Measurements from ENCODE around the gene BRWD1. TPM values are rescaled to one million over a fixed set of nuclear protein-coding genes. Genes with fewer than 3 reads are reported as not detected.
A peak's percentile ranks its signal among the peaks of the same experiment; 100 is the strongest.

Gene BRWD1
- polyA plus RNA-seq, 1 donor from 2014 or later: 38.9 TPM

GRCh38 chr21:39184050-39184980 lies 129.1 kb downstream of the BRWD1 start:
- peaks cover 23 to 48% (median 45%) of the 10 kb centered on the region in 3 donors for H3K4me1 Mint-ChIP-seq

GRCh38 chr21:39183272-39184049 lies 130.0 kb downstream of the BRWD1 start, which contains the start of gene PSMG1:
PSMG1 (minus strand) TSS chr21:39183451; CDS start chr21:39183385, 66 bp downstream.
- H3K9me3 Mint-ChIP-seq: no peaks in the 10 kb centered on the region
- H3K4me3 Mint-ChIP-seq: peak within 1 kb of the TSS; percentile 98 to 99 (median 98)
- peak within 1 kb of the TSS; percentile 76 to 96 (median 95) for H3K27ac Mint-ChIP-seq
- H3K36me3 Mint-ChIP-seq: no peaks in the 10 kb centered on the region
- H3K4me1 Mint-ChIP-seq: peaks cover 23 to 47% (median 45%) of the 10 kb centered on the region in 3 donors
- no peaks in the 10 kb centered on the region for H3K27me3 Mint-ChIP-seq

More at GRCh38 chr21:39184050-39184980, 129.1 kb downstream of the BRWD1 start:
- H3K27ac Mint-ChIP-seq: peak overlapping the region; percentile 76 to 96 (median 95)
- H3K4me3 Mint-ChIP-seq: peak overlapping the region; percentile 98 to 99 (median 98)
- no peaks in the 10 kb centered on the region for H3K27me3 Mint-ChIP-seq
- H3K36me3 Mint-ChIP-seq: no peaks in the 10 kb centered on the region
- H3K9me3 Mint-ChIP-seq: no peaks in the 10 kb centered on the region

DNA sequence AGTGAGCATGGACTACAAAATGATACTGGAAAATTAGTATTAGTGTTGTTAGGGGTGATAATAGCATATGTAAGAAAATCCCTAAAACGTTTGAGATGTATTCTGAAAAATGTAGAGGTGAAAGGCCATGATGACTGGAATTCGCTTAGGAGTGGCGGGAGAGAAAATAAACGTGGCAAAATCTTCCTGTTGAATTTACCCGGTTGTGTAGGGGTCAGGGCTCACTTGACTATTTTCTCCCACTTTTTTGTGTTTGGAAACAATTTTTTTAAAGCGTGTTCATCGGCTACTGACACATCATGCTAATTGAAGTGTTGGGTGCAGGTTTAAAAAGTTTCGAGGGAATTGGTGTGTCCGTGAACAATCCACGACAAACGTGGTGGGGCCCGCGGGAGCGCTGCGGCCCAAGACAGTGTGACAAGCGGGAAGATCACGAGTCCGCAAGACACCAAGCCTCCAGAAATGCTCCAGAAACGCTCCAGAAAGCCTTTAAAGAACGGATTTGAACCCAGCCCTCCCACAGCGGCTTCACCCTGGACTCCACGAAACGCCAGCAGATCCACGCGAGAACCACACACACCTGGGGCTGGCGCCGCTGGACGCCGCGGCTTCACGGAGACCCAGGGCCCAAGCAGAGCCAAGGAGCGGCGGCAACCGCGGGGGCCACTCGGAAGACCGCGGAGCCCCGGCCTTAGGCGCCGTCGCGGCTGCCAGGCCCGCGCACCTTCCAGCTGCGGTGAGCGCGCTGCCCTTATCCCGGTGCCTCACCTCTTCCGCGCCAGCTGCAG lies 130.8 kb downstream of the BRWD1 start:
- H3K9me3 Mint-ChIP-seq: no peaks in the 10 kb centered on the region
- no peaks in the 10 kb centered on the region for H3K27me3 Mint-ChIP-seq
- peaks cover 23 to 45% (median 45%) of the 10 kb centered on the region in 3 donors for H3K4me1 Mint-ChIP-seq
- H3K4me3 Mint-ChIP-seq: peak overlapping the region; percentile 98 to 99 (median 98)
- no peaks in the 10 kb centered on the region for H3K36me3 Mint-ChIP-seq
- H3K27ac Mint-ChIP-seq: peak overlapping the region; percentile 76 to 96 (median 95)

DNA sequence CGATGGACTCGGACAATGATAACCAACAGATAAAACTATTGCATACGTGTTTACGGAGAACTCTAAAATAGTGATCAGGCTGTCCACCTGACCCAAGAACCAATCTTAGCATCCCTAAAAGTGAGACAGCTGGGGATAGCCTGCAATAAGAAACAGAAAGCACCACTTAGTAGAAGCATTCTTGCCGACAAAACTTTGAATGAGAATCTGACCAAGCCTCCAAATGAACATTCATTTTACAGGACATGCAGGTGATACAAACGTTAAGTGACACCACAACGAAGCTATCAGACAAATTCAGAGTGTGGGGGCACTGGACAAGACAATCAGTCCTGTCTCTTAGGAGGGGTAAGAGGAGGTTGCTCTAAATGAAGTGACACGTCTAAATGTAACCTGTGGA lies 131.4 kb downstream of the BRWD1 start:
- Mint-ChIP-seq H3K4me3 (peak overlapping the region; percentile 98 to 99 (median 98)), H3K27ac (peak overlapping the region in 2 of 3 donors; percentile 76 to 95), H3K27me3 (no peaks in the 10 kb centered on the region), H3K4me1 (peaks cover 22 to 44% (median 43%) of the 10 kb centered on the region in 3 donors), H3K9me3 (no peaks in the 10 kb centered on the region), H3K36me3 (no peaks in the 10 kb centered on the region)

- Mint-ChIP-seq H3K4me3 (peak overlapping the region in 2 of 4 donors; percentile 98), H3K9me3 (no peaks in the 10 kb centered on the region), H3K4me1 (peaks cover 20 to 38% (median 36%) of the 10 kb centered on the region in 3 donors), H3K27ac (peak overlapping the region in 2 of 3 donors; percentile 76 to 95), H3K36me3 (no peaks in the 10 kb centered on the region), H3K27me3 (no peaks in the 10 kb centered on the region)
Measured at GRCh38 chr21:39181205-39181818, 132.1 kb downstream of the BRWD1 start.

GRCh38 chr21:39180429-39181019 lies 132.9 kb downstream of the BRWD1 start:
- Mint-ChIP-seq H3K36me3 (no peaks in the 10 kb centered on the region), H3K9me3 (no peaks in the 10 kb centered on the region), H3K4me1 (peaks cover 20 to 37% (median 36%) of the 10 kb centered on the region in 3 donors), H3K27ac (peak overlapping the region in 1 of 3 donors; percentile 80), H3K27me3 (no peaks in the 10 kb centered on the region), H3K4me3 (peak overlapping the region in 3 of 4 donors; percentile 4 to 90 (median 57))

- H3K4me3 Mint-ChIP-seq: no peak overlapping the region
- peaks cover 13 to 23% (median 22%) of the 10 kb centered on the region in 3 donors for H3K4me1 Mint-ChIP-seq
- H3K27ac Mint-ChIP-seq: no peak overlapping the region
- H3K27me3 Mint-ChIP-seq: no peaks in the 10 kb centered on the region
- no peaks in the 10 kb centered on the region for H3K9me3 Mint-ChIP-seq
- peaks cover 3% of the 10 kb centered on the region for H3K36me3 Mint-ChIP-seq
Measured at GRCh38 chr21:39178421-39178820, 135.0 kb downstream of the BRWD1 start.

GRCh38 chr21:39176271-39176709 lies 137.1 kb downstream of the BRWD1 start:
- H3K4me1 Mint-ChIP-seq: peaks cover 4 to 9% (median 7%) of the 10 kb centered on the region in 3 donors

DNA sequence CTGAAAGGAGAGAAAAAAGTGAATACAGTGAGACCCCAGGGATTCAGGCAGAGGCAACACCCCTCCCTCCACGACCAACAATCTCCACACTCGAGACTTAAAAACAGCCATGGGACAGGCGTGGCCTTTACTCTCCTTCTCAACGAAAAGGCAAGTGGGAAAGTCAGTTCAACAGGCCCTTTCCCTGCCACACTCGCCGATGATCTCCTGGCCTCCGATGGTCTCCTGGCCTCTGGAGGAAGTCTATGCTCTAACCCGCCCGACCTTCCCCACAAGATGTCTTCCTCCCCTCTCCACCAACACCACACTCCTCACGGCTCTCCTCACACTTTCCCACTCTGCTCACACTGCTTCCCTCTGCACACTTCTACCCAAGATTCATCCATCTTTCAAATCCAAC lies 137.8 kb downstream of the BRWD1 start:
- H3K27ac Mint-ChIP-seq: no peak overlapping the region
- H3K27me3 Mint-ChIP-seq: no peaks in the 10 kb centered on the region
- H3K4me1 Mint-ChIP-seq: peaks cover 2 to 7% (median 5%) of the 10 kb centered on the region in 3 donors
- peak overlapping the region in 1 of 4 donors; percentile 52 for H3K4me3 Mint-ChIP-seq
- H3K9me3 Mint-ChIP-seq: no peaks in the 10 kb centered on the region
- peaks cover 5% of the 10 kb centered on the region for H3K36me3 Mint-ChIP-seq

More at GRCh38 chr21:39176271-39176709, 137.1 kb downstream of the BRWD1 start:
- H3K27me3 Mint-ChIP-seq: no peaks in the 10 kb centered on the region
- H3K4me3 Mint-ChIP-seq: no peak overlapping the region
- no peaks in the 10 kb centered on the region for H3K9me3 Mint-ChIP-seq
- no peak overlapping the region for H3K27ac Mint-ChIP-seq
- H3K36me3 Mint-ChIP-seq: peaks cover 5% of the 10 kb centered on the region

DNA sequence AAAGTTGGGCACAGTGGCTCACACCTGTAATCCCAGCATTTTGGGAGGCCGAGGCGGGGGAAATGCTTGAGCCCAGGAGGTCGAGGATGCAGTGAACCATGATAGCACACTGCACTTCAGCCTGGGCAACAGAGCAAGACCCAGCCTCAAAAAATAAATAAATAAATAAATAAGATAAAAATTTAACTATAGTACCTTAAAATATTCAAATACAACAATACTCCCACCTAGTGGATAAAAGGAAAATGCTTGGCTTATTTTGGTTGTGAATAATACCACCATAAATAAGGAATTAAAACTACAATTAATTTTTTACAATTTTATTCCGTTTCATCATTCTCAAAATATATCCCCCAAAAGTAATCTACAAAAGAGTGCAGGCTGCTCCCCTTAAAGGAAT lies 138.3 kb downstream of the BRWD1 start:
- Mint-ChIP-seq H3K36me3 (peaks cover 5% of the 10 kb centered on the region), H3K4me1 (peaks cover 0 to 4% (median under 1%) of the 10 kb centered on the region in 3 donors), H3K4me3 (peak overlapping the region in 1 of 4 donors; percentile 52), H3K9me3 (no peaks in the 10 kb centered on the region), H3K27ac (no peak overlapping the region), H3K27me3 (no peaks in the 10 kb centered on the region)

GRCh38 chr21:39173716-39174680 lies 139.4 kb downstream of the BRWD1 start:
- Mint-ChIP-seq H3K9me3 (no peaks in the 10 kb centered on the region), H3K4me3 (peak overlapping the region in 1 of 4 donors; percentile 1), H3K27me3 (no peaks in the 10 kb centered on the region), H3K4me1 (peaks cover 0 to 1% (median 0%) of the 10 kb centered on the region in 3 donors), H3K36me3 (peaks cover 5% of the 10 kb centered on the region), H3K27ac (peak overlapping the region in 1 of 3 donors; percentile 59)

- Mint-ChIP-seq H3K4me1 (no peaks in the 10 kb centered on the region), H3K9me3 (peaks cover 2 to 6% (median 5%) of the 10 kb centered on the region in 3 donors), H3K4me3 (no peak overlapping the region), H3K36me3 (peaks cover 5% of the 10 kb centered on the region), H3K27me3 (peaks cover 3% of the 10 kb centered on the region), H3K27ac (no peak overlapping the region)
Measured at GRCh38 chr21:39169906-39170305, 143.5 kb downstream of the BRWD1 start.
